Left renal pelvis (tissue), 4 donors: ENCODE measurements around the gene ATP10D. TPM values are rescaled to one million over a fixed set of nuclear protein-coding genes. Genes with fewer than 3 reads are reported as not detected.
"Not testable (repeated sequence)": the region's sequence is repeated elsewhere in the genome, so short reads cannot be mapped to it uniquely, and the experiment has no call there.

Source experiments
- DNase-seq, 4 donors: peaks; one replicate each; pipeline ENCODE4 v3.0.0-alpha.2; 2013; ENCODE audit warnings: low read depth in 4 of 4, low spot score in 3 of 4
- polyA plus RNA-seq, 4 donors: library from polyadenylated mRNA; unstranded; fragments of 120-200 nt; gene quantifications; one replicate each; pipeline ENCODE4 v1.2.1, GENCODE V29; 2013; ENCODE audit not compliant: insufficient read length in 4 of 4

The ATP10D gene
- polyA plus RNA-seq, 4 donors = 30.5 to 57.3 (median 49.7) TPM

- DNase-seq = no peak
Observed at GRCh38 chr4:47533689-47534347, 48.7 kb downstream of the ATP10D start.

GRCh38 chr4:47534772-47535171, 49.7 kb downstream of the ATP10D start:
- no peak for DNase-seq

GRCh38 chr4:47535567-47536147, 50.6 kb downstream of the ATP10D start:
- DNase-seq = no peak

- no peak for DNase-seq
Observed at GRCh38 chr4:47536966-47537365, 51.9 kb downstream of the ATP10D start.

GRCh38 chr4:47538111-47538824, 53.2 kb downstream of the ATP10D start:
- DNase-seq = no peak

- DNase-seq = no peak
Observed at GRCh38 chr4:47538825-47539154, 53.7 kb downstream of the ATP10D start.

- DNase-seq = not testable (repeated sequence)
Observed at GRCh38 chr4:47542640-47543039, 57.6 kb downstream of the ATP10D start.

- no peak for DNase-seq
Observed at GRCh38 chr4:47543331-47543730, 58.3 kb downstream of the ATP10D start.

GRCh38 chr4:47550357-47550756, 65.3 kb downstream of the ATP10D start:
- not testable (repeated sequence) for DNase-seq

GRCh38 chr4:47550899-47551548, 65.9 kb downstream of the ATP10D start:
- no peak for DNase-seq

- DNase-seq = no peak
Observed at GRCh38 chr4:47551682-47552081, 66.6 kb downstream of the ATP10D start.

GRCh38 chr4:47553329-47554125, 68.5 kb downstream of the ATP10D start:
- no peak for DNase-seq

GRCh38 chr4:47555920-47556319, 70.8 kb downstream of the ATP10D start:
- DNase-seq = not testable (repeated sequence)

GRCh38 chr4:47557255-47557654, 72.2 kb downstream of the ATP10D start:
- no peak for DNase-seq

- DNase-seq = no peak
Observed at GRCh38 chr4:47560682-47561081, 75.6 kb downstream of the ATP10D start.

- no peak for DNase-seq
Observed at GRCh38 chr4:47561331-47561730, 76.3 kb downstream of the ATP10D start.

GRCh38 chr4:47562297-47562696, 77.2 kb downstream of the ATP10D start:
- no peak for DNase-seq

- DNase-seq = no peak
Observed at GRCh38 chr4:47566566-47566965, 81.5 kb downstream of the ATP10D start.

GRCh38 chr4:47566969-47567368, 81.9 kb downstream of the ATP10D start:
- DNase-seq = no peak

GRCh38 chr4:47567511-47567910, 82.4 kb downstream of the ATP10D start:
- no peak for DNase-seq

GRCh38 chr4:47570816-47571215, 85.7 kb downstream of the ATP10D start:
- DNase-seq = no peak
